Measurements from ENCODE around the gene VSTM4.

- TF ChIP-seq, protein P1, sequence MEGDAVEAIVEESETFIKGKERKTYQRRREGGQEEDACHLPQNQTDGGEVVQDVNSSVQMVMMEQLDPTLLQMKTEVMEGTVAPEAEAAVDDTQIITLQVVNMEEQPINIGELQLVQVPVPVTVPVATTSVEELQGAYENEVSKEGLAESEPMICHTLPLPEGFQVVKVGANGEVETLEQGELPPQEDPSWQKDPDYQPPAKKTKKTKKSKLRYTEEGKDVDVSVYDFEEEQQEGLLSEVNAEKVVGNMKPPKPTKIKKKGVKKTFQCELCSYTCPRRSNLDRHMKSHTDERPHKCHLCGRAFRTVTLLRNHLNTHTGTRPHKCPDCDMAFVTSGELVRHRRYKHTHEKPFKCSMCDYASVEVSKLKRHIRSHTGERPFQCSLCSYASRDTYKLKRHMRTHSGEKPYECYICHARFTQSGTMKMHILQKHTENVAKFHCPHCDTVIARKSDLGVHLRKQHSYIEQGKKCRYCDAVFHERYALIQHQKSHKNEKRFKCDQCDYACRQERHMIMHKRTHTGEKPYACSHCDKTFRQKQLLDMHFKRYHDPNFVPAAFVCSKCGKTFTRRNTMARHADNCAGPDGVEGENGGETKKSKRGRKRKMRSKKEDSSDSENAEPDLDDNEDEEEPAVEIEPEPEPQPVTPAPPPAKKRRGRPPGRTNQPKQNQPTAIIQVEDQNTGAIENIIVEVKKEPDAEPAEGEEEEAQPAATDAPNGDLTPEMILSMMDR (IDR thresholded peaks at IDR 0.05 in 4 of 5, conservative IDR thresholded peaks at IDR 0.05 in 1 of 5): no peak
- TF ChIP-seq POLR2A (IDR thresholded peaks at IDR 0.05): no peak
These were observed 92.3 kb downstream of the VSTM4 start for GRCh38 chr10:49023071-49023470.
